GM19324 (cell line): ENCODE data around the gene MACROH2A1.

Source experiments
- ATAC-seq: cut with Tn5 transposase; IDR thresholded peaks from one replicate; pipeline ENCODE4 v1.9.1; 2021; ENCODE audit warnings: mild to moderate bottlenecking, moderate library complexity; ENCODE audit not compliant: unreplicated experiment, low FRiP score

Gene MACROH2A1

GRCh38 chr5:135398160-135398854 is 724 bp downstream of the MACROH2A1 start:
- ATAC-seq = peak; percentile 41

DNA sequence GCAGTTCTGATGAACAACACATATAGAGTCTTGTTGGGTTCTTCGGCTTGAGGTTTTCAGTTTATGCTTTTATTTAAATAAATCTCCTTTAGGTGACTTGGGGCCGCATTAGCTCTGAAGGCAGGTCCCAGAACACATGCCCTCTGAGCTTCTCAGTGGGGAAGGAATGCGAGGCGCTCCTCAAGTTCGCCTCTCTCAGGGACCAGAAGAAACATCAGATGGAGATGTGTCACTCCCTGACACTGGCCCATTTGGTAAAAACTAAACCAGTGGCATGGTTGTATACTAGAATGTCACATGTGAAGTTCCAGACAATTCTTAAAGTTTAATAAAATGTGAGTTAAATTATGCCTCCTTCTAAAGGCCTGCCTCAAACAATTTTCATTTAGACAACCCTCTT is 1.9 kb downstream of the MACROH2A1 start:
- no peak for ATAC-seq

DNA sequence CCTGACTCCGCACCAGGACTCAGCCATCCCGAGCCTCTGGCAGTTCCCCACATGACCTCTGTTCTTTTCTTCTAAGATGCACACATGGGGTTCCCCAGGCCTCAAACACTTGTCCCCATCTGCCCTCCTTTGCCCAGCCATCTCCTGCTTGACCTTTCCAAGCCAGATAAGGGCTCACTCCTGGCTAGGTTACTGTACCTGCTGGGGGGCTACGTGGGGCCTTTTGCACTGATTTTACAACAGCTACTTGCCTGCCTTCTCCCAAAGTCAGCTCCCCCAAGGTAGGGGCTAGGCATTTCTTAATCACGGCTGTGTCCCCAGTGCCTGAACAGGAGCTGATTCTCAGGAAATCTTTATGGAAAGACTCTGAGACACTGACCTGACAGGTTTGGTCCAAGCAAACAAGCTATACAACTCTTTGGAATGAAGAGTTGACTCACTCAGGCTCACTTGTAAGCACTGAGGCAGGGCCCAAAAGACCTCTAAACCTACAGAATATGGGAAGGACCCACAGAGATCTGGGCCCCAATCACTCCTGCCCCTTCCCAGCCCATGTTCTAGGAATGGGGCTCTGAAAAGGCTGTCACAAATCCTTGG is 2.5 kb downstream of the MACROH2A1 start:
- ATAC-seq = no peak

GRCh38 chr5:135395866-135396265 is 3.2 kb downstream of the MACROH2A1 start:
- ATAC-seq = no peak

- ATAC-seq = no peak
Observed at GRCh38 chr5:135395451-135395850, 3.6 kb downstream of the MACROH2A1 start.

DNA sequence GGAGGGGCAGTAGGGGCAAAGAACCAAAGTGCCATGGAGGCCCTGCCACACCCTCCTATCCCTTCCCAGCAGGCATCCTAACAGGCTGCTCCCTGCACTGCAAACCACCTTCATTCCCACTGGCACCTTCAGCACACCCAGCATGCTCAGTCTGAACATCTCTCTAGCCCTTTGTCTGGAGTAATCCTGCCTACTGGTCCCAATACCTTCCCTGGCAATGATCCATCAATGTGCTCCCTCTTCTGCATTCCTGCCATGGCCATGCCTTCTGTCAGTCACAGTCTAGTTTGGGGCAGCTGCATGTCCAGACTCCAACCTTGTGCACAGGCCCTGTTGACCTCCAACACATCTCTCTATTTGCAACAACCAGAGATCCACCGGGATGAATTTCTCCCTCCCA is 4.9 kb downstream of the MACROH2A1 start:
- no peak for ATAC-seq

GRCh38 chr5:135393691-135394090 is 5.3 kb downstream of the MACROH2A1 start:
- no peak for ATAC-seq

DNA sequence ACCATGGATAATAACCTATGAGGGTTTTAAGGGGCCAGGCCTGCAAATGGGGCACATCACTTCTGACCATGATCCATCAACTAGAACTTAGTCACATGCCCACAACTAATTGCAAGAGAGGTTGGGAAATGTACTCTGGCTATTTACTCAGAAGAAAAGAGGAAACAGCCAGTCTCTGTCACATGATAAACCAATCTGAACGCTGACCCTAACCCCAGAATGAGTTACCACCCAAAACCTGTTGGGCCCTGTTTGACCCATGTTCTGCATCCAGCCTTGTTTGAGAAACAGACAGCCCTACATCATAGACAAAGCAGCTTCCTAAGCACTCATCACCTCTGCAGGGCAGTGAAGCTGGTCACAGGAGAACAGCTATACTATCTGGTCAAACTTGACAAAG is 5.8 kb downstream of the MACROH2A1 start:
- no peak for ATAC-seq

GRCh38 chr5:135392256-135392655 is 6.8 kb downstream of the MACROH2A1 start:
- ATAC-seq = no peak

- no peak for ATAC-seq
Observed at GRCh38 chr5:135391869-135392255, 7.2 kb downstream of the MACROH2A1 start.

GRCh38 chr5:135391116-135391868 is 7.7 kb downstream of the MACROH2A1 start:
- no peak for ATAC-seq

GRCh38 chr5:135388860-135389435 is 10.1 kb downstream of the MACROH2A1 start:
- no peak for ATAC-seq

- ATAC-seq = no peak
Observed at GRCh38 chr5:135387629-135387960, 11.4 kb downstream of the MACROH2A1 start.

DNA sequence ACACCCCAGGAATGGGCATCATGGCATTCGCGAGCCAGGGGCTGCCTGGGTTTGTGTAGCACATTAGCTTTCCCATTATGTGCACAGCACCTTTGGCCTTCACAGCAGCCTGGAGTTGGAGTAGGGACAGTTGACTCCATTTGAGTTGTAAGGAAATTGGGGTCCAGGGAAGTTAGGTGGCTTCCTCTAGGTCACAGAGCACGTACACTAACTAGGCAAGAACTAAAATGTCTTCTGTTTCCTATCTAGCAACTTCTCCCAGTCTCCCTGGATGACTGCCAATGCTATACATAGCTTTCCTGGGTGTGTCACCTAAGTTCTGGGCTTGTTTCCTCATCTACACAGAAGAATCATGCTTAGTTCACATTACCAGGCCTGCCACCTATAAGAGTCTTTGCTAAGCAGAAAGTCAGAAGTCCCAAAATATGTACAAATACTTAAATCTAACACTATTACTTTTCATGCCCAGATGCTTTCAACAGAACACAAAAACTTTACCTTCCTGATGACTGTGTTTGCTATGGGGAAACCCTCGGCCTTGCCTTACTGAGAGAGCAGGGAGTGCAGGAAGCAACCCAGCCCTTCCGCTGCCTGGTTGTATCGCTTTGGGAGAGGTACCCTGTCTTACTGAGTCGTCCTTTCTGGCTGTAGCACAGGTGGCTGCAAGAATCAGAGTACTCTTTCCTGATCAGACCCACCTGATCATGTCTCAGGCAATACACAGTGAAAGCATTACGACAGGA is 12.0 kb downstream of the MACROH2A1 start:
- no peak for ATAC-seq

DNA sequence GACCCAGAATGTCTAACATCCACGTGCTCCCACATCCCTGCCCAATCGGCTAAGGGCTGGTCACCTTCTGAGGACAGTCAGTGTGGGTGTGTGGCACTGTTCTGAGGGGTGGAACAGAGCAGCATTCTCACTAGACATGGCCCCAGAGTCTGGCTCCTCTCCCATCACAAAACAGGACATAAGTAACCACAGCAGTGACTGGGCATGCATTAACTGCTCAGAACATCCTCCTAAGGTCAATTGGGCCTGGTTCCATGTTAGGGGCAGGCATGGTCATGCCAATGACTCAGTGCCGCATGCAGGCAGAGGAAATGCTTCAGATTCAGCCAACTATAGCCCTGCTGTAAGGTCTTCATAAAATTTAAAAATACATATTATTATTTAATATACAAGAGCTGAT is 12.9 kb downstream of the MACROH2A1 start:
- no peak for ATAC-seq

DNA sequence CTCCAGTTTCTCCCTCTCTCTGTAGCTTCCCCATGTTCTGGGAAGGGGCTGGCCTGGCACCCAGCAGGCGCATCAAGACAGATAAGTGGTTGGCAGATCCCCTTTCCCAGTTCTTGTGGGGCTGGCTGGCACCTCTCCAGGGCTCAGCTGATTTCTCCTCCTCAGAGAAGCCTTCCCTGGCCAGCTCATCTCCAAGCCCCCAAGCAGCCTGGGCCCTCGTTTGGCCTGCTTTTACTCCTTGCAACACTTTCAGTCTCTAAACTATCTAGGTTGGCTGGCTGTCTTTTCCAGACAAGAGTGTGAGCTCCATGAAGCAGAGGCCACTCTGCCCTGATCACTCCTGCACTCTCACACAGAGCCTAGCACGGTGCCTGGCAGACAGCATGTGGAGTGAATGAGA is 13.5 kb downstream of the MACROH2A1 start:
- no peak for ATAC-seq

DNA sequence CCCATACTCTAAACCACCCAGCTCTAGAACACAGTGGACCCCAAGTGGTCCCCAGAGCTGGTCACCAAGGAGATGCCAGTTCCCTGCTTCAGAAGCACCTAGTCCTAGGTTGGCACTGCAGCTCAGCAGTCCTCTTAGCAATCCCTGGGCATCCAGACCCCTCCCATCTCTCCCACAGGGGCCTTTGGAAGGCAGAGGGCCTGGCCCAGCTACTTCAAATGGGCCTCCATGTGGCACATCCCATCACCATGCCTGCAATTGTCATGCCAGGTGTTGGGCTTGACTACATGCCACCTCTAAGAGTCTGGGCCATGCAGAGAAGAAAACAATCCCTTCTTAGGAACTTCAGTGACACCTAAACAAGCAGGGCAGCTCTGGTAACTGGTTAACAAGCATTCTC is 14.1 kb downstream of the MACROH2A1 start:
- ATAC-seq = no peak

DNA sequence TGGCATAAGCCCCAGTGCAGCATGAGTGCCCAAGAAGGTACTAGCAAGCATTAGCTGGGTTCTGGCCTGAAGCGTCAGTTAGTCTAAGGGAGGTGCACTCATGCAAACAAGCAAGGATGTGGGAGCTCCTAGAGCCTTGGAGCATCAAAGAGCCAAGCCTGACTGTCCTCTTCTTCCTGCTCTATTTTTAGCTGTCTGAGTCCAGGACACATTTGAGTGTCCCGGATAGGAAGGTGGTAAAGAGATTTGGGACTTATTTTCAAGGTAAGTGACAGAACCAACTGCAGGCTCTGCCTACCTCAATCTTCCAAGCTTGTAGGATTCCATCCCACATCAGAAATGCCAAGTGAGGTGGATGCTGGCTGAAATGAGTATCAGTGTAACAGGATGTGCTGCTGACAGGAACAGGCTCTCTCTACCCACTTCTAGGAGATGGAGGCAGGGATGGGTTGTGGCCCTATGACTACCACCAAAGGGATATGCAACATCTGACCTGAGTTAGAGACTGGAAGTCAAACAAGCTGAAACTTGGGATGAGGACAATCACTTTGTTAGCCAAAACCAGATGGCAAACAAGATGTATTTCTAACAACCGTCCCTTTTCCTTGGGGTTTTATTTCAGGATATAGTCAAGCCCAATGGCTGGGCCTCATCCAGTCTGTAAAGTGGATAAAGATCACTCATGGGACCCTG is 15.1 kb downstream of the MACROH2A1 start:
- ATAC-seq = no peak

GRCh38 chr5:135382981-135383380 is 16.1 kb downstream of the MACROH2A1 start:
- ATAC-seq = no peak

DNA sequence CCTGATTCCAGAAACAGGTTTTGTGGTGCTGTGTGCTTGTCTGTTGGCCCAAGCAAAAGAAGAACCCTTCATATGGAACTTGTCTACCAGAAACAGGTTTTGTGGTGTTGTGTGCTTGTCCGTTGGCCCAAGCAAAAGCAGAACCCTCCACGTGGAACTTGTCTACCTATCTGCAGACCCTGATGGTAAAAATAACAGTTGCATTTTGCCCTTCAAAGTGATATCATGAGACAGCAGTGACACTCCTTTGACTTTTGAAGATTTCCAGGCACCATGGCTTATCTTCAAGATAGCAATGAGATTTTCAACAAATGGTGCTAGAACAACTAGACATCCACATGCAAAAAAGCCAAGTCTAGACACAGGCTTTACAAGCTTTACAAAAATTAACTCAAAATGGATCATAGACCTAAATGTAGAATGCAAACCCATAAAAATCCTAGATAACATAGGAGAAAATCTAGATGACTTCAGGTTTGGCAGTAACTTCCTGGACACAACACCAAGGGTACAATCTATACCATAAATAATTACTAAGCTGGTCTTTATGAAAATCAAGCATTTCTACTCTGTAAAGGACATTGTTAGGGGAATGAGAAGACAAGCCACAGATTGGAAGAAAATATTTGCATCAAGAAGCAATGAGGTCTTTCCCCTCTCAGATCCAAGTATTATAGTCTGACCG is 16.8 kb downstream of the MACROH2A1 start:
- no peak for ATAC-seq
